ENCODE results near the gene ATL2.
"Not testable (repeated sequence)": the region's sequence is repeated elsewhere in the genome, so short reads cannot be mapped to it uniquely, and the experiment has no call there.

Gene ATL2

DNA sequence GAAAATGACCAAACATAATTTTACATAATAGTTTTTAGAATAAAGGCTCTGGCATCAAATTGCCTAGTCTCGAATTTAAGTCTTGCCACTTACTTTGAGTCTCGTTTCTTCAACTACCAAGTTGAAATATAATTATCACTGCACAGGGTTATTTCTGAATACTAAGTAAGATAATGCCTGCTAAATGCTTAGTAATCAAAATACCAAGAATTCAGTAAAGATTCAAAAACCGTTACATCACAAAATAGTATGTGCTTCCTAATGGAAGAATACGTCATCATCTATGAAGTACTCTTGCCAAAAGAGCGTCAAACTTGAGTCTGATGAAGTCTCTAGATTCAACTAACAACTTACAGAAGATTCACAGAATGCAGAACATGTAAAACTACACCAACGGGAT, 40.5 kb downstream of the ATL2 start:
- DNase-seq: no peak

DNA sequence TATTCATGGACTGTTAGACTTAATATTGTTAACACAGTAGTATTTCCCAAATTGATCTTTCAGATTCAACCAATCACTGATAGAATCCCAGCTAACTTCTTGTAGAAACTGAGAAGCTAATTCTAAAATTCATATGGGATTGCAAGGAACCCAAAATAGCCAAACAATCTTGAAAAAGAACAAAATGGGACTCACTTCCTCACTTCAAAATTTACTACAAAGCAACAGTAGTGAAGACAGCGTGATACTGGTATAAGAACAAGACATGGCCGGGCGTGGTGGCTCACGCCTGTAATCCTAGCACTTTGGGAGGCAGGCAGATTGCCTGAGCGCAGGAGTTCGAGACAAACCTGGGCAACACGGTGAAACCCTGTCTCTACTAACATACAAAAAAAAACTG, 46.3 kb downstream of the ATL2 start:
- no peak for DNase-seq

DNA sequence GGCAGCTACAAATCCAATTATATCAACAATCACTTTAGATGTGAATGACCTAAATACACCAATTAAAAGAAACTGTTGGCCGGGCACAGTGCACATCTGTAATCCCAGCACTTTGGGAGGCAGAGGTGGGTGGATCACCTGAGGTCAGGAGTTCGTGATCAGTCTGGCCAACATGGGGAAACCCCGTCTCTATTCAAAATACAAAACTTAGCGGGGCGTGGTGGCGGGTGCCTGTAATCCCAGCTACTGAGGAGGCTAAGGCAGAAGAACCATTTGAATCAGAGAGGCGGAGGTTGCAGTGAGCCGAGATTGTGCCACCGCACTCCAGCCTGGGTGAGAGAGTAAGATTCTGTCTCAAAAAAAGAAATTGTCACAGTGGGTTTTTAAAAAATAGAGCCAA, 49.5 kb downstream of the ATL2 start:
- DNase-seq: no peak

DNA sequence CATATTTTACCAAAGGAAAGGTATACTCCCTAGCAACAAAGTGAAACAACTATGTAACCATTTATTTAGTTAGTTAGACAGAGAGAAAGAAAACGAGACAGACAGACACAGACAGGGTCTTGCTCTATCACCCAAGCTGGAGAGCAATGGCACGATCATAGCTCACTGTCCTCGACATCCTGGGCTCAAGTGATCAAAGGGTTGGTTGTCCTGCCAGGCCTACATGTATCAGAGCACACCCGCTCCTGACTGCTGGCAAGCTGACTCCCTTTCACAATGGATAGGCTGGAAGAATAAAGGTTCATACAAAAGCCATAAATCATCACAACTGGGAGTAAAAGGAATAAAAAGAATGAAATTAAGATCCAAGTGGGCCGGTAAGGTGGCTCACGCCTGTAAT, 53.5 kb downstream of the ATL2 start:
- DNase-seq: no peak

DNA sequence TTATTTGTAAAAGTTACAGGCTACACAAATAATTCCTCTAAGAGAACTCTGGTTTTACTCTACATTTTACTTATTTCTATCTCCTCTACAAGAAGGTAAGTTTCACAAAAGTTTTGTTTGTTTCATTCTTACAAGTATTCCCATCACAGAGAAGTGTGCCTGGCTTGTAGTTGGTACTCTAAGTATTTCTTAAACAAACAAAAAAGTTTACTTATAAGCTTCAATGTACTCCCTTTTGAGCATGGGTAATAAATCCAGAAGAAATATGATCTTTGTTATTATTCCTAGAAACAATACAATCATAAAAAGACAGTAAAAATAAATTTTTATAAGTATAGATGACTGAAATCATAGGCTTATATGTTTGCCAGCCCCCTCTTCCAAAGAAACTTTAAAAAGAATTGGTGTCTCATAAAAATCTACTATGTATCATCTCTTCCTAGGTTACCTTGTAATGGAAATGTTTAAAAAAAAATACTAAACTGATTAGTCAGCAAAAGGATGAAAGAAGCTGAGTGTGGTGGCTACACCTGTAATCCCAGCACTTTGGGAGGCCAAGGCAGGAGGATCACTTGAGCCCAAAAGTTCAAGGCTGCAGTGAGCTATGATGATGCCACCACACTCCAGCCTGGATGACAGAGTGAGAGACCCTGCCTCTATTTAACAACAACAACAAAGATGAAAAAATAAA, 54.7 kb downstream of the ATL2 start:
- DNase-seq: no peak

DNA sequence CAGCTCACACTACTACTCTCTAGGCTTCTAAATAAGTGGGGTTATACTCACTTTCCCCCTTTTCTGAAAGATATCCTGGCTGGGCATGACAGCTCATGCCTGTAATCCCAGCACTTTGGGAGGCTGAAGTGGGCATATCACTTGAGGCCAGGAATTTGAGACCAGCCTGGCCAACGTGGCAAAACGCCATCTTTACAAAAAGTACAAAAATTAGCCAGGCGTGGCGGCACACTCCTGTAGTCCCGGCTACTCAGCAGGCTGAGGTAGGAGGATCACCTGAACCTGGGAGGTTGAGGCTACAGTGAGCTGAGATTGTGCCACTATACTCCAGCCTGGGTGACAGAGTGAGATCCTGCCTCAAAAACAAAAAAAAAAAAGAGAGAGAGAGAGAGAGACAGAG, 57.8 kb downstream of the ATL2 start:
- DNase-seq: not testable (repeated sequence)

DNA sequence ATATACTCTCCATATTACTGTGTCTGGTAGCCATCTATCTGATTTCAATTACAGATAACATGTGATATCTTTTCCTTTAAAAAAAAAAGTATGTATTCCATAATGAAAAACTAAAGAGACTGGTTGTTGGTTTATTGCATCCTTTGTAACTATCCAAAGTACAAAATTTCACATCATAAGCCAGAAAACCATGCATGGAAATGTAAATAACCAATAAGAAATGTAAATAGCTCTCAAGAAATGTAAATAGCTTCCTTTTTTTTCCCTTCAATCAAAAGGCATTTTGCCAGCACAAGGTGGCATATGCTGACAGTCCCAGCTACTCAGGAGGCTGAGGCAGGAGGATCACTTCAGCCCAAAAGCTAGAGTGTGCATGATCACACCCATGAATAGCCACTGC, 59.3 kb downstream of the ATL2 start:
- no peak for DNase-seq

DNA sequence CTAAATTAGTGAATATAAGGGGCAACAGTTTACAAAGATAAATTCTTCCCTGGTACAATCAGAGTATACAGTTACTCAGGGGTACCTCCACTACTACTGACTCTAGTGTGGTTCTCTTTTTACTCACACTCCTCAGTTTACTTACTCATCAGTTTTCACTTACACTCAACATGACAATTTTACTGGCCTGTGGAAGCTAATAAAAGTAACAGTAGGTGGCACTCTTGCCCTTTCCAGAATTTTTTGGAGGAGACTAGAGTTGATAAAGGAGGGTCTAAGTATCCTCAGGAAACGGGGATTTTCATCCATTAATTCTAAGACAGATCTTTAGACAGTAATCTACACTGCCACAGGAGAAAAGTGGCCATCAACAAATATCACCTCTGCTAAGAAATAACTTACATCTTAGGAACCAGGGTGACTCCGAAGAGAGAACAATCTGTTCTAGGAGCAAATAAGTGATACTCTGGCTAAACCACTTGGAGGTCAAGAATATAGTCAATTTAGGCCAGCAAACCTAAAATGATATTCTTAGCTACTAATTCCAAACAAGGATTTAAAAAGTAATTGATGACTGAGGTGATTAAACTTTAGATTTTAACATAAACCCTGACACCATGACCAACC, 61.3 kb downstream of the ATL2 start:
- peak in 2 of 56 donors; percentile 8 to 13 for DNase-seq

DNA sequence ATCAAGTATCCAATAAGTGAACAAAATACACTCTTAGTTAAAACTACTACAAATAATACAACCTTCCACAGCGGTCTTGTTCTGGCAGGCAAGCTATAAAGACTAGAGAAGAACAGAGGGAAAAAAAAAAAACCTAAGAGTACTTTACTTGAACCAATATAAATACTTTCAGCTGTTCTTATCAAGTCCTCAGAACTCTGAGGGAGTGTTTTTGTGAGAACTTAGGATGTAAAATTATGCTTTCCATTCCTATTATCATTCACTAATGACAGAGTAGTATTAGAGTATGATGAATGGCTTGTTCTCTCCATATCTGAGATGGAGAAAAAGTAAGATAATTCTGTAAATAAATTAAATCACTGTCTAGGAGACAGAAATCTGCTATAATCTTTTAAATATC, 68.3 kb downstream of the ATL2 start:
- no peak for DNase-seq

DNA sequence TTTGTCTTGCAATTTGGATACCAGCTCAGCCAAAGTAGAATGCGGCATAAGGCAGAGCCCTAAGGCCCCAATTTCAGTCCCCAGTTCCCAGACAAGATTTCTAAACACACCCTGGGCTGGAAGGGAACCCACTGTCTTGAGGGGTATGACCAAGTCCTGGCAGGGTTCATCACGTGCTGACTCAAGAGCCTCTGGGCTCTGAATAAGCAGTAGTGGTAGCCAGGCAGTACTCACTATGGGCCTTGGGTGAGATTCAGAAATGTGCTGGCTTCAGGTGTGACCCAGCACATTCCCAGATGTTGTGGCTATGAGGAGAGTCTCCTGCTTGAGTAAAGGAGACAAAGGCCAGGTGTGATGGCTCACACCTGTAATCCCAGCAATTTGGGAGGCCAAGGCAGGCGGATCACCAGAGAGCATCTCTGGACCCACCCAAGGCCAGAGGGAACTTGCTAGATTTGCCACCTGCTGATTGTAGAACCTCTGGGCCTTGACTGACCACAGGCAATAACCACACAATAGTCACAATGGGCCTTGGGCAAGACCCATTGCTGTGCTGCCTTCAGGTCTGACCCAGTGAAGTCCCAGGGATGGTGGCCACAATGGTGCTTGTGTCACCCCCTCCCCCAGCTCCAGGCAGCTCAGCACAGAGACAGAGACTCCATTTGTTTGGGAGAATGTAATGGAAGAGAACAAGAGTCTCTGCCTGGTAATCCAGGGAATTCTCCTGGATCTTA, 74.9 kb downstream of the ATL2 start:
- peak in 1 of 56 donors; percentile 3 for DNase-seq

DNA sequence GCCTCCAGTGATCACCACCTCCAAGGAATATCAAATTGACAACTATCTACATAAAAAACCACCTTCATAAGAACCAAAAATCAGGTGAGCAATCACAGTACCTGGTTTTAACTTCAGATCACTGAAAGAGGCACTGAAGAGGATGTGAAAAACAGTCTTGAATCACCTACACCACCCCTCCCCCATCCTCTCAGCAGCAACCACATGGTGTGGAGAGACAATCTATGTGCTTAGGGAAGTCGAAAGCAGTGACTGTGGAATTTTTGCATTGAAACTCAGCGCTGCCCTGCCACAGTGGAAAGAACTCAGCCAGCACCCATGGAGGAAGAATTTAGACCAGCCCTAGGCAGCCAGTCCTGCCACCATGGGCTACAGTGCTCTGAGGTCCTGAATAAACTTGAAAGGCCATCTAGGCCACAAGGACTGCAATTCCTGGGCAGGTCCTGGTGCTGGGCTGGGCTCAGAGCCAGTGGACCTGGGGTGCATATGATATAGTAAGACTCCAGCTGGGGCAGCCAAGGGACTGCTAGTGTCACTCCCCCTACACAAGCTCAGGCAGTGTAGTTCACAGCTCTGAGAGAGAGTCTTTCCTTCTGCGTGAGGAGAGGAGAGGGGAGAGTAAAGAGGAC, 75.6 kb downstream of the ATL2 start:
- peak in 8 of 56 donors; percentile 3 to 31 (median 14) for DNase-seq

DNA sequence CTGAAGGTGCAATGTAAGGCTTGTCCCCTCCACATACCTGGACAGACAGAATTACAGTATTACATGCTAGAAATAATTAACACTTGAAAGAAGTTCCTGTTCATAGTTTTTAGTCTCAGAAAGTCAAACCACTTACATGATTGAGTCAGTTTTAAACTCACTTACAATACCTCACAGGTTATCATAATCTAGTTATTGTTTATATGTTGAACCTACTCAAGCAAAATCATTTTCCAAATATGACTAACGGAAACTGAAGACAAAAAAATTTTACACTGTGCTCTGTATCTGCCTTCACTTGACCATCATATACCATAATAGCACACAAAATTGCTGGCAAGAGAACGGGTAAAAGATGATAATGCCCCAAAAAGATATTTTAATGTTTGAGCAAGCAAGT, 78.5 kb downstream of the ATL2 start:
- DNase-seq: no peak

DNA sequence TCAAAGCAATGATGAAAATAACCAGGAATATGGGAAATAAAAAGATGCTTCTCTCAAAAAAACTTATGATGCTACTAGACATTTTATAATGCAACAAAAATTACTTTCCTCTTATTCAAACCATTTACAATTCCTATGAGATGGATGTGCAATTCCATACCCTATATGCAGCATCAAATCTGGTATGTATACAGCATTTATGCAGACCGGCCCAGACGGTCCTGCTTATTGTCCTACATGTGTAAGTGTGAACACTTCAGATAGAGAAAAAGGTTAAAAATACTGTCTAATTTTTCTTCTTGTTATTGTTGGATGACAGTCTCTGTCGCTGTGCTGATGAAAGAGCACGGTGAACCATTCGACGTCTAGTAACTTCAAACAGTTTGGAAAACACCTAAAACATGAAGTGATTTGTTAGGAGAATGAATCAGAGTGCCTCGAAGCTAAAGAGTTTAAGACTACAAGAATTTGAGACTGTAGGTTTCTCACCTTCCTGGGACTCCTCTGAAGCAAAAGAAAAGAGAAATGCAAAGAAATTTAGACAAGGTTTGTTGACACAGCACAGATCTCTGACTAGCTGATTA, 80.8 kb downstream of the ATL2 start:
- DNase-seq: no peak

DNA sequence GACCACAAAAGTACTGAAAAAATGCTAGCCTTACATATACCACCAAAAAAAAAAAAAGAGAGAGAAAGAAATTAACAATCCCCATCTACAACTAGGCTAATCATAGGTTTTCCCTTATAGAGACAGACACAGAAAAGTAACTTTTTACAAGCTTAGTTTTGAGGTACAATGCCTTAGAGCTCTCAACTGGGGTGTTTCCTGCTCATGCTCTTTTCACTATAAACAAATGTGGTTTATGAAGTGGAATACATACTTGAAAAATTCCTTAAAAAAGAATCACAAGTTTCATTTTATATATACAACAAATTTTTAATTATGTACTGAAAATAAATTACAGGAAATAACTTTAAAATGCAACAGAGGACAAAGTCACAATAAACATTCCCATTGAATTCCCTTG, 82.5 kb downstream of the ATL2 start:
- no peak for DNase-seq

DNA sequence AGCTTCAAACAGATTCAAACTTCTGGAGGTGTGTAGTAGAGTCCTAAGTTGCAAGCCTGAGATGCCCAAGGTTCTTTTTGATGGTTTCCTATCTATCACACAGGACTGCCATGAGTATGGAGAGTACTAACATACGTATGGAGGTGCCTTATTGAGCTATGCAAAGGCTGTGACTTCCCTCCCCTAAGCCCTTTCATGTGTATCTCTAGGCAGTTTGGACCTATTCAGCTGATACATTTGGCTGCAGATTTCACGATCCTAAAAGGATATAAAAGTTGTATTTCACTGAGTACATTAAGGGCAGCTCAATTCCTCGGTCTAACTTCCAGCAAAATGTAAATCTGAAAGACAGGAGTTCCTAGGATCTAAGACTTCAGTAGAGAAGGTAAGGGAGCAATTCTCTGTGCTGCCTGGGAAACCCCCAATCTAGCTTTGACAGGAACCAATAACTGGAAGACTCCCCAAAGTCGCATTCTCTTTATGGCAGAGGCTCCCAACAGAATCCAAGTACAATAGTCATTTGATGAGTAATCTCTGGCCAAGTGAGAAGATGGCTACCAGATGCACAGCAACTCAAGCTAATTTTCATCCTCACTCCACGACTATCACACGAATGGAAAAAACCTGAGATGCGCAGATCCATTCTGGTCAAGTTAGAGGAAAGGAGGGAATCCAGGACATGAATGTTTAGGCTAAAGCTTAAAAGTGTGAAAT, 83.8 kb downstream of the ATL2 start:
- DNase-seq: no peak

DNA sequence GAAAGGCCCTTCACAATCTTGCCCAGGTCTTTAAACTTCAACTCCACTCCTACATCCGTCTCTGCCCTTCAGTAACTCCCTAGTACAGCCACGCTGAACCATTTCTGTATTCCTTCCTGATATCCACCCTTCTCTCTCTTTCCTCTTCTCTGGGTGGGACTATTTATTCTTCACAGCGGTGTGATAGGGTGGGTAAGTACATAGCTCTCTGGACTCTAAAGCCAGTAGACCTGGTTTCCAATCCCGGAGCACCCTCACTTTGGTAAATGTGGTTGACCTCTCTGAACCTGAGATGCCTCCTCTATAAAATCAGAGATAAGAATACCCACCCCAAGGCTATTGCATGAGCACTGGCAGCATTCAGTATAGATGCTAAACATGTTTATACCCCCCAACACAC, 86.7 kb downstream of the ATL2 start:
- DNase-seq: no peak

DNA sequence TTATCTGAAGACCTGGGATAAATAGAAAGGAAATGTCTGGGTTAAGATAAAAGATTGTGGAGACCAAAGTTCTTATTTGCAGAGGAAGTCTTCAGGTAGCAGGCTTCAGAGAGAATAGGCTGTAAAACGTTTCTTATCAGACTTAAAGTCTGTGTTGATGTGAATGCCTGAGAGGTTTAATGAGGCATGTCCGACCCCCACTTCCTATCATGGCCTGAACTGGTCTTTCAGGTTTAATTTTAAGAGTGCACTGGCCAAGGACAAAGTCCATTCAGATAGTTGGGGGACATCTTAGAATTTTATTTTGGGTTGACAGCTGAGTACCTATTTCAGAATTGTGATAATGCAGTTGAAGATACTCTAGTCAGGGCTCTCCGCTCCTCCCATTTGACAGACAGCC, 92.1 kb downstream of the ATL2 start:
- DNase-seq: no peak

DNA sequence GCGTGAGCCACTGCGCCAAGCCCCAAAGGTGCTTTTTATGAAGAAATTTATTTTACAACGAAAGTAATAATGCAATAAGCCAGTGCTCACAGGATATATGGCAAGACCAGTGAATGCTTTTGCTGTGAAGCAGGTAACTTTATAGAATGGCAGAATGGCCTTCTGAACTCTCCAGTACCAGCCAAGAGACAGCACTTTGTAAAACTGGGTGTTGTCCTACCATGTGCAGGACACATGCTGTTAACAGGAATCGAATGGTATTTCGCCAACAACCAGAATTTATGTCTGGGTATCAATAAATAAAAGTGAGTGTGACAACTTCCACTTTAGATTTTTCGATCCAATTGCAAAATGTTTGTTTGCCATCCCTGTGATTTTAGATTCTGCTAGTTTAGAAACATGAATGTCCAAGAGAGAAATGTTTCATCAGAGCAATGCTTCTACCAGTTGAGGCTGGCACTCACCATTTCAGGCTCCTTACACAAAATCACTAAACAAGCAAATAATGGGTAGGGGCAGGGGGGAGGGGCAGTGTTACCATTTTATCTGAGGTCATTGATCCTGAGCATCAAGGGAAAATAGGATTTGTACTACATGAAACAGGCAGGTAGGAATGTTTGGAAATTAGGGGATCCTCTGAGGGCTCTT, 95.9 kb downstream of the ATL2 start:
- DNase-seq: no peak

DNA sequence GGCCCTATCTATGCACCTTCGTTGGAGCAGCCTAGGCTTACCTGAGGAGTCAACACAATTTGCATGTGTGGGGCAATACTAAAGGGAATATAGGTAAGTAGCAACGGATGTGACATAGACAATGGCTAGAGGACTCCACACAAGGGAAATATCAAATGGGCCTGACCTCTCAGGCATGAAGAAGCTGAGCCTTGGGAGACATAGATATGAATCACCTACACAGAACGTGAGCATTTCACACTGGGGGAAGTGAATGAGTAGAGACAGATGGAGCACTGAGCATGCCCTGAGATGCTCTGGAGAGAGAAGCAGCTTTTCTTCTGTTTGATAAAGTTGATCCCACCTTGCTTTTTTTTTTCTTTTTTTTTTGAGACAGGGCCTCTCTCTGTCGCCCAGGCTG, 97.9 kb downstream of the ATL2 start:
- no peak for DNase-seq

DNA sequence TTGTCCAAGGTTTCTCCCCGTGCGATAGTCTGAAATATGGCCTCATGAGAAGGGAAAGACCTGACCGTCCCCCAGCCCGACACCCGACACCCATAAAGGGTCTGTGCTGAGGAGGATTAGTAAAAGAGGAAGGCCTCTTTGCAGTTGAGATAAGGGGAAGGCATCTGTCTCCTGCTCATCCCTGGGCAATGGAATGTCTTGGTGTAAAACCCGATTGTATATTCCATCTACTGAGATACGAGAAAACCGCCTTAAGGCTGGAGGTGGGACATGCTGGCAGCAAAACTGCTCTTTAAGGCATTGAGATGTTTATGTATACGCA, 99.0 kb downstream of the ATL2 start:
- not testable (repeated sequence) for DNase-seq
